ENCODE results near the gene COL6A1.
"Not testable (repeated sequence)": the region's sequence is repeated elsewhere in the genome, so short reads cannot be mapped to it uniquely, and the experiment has no call there.

DNA sequence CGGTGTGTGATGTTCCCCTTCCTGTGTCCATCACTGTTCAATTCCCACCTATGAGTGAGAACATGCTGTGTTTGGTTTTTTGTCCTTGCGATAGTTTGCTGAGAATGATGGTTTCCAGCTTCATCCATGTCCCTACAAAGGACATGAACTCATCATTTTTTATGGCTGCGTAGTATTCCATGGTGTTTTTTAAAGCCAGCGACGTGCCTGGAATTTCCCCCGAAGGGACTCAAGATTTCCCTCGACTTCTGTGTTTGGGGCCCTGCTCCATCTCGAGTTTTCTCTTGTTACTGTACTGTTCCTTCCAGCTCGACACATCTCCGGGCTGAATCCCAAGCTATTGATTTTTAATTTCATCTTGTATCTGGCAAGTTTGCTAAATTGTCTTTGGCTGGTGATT lies 29.0 kb upstream of the COL6A1 start:
- TF ChIP-seq CTCF, EZH2, EZH2phosphoT487 (IDR thresholded peaks at IDR 0.05): not testable (repeated sequence)

Measured in neural progenitor cell (in vitro differentiated cells).